ENCODE measurements around the gene ZMPSTE24. TPM values are rescaled to one million over a fixed set of nuclear protein-coding genes. Genes with fewer than 3 reads are reported as not detected.

ZMPSTE24 gene
- total RNA-seq, 1 experiment from 2014 or later: 65.4 TPM

GRCh38 chr1:40310983-40311642 lies 53.1 kb downstream of the ZMPSTE24 start:
- POLR2A ChIA-PET: no interaction called here
- no peaks in the 10 kb centered on the region; the same call in none of the 2 replicates for H3K4me1 ChIP-seq (ENCODE audit: control insufficient read depth, insufficient read depth, low read length)
- ATAC-seq (no peak), DNase-seq (ENCODE audit: low read depth, low spot score) (no peak)
- in situ Hi-C loops (cut with HindIII; ENCODE audit: low pct_unique_long_range_greater_than_20kb, low sequenced_read_pairs) (no loop called here), intact Hi-C loops (cut with micrococcal nuclease; ENCODE audit: unreplicated experiment) (no loop called here)
- no peaks in the 10 kb centered on the region for H3K27me3 ChIP-seq (ENCODE audit: control insufficient read depth, insufficient read depth, low read length)
- no peaks in the 10 kb centered on the region for H3K9me3 ChIP-seq (ENCODE audit: control insufficient read depth, insufficient read depth, low read depth, low read length)
- H3K27ac ChIP-seq (ENCODE audit: low read length): no peak overlapping the region
- no peaks in the 10 kb centered on the region for H3K36me3 ChIP-seq (ENCODE audit: control insufficient read depth, insufficient read depth, low read length)
- CTCF ChIA-PET: interaction anchor here (0.6 to 1.1 kb wide), 2 partner anchors 167 to 279 kb away, joined by 3 to 6 read pairs; no protein-coding TSS in a partner anchor
- H3K4me3 ChIP-seq (ENCODE audit: low read depth in 2 of 2, low read length in 2 of 2): no peak overlapping the region
- TF ChIP-seq POLR2AphosphoS5 (IDR thresholded peaks at IDR 0.05; ENCODE audit: low read depth, low read length) (no peak), REST (IDR thresholded peaks at IDR 0.05; ENCODE audit: insufficient read depth in 1 of 2, low read depth in 2 of 2, low read length in 1 of 2) (no peak), TCF7L2 (IDR thresholded peaks at IDR 0.05; ENCODE audit: low read depth, low read length) (no peak), CTCF (IDR thresholded peaks at IDR 0.05) (no peak; the same call in 1 of the 2 replicates), SIN3A (IDR thresholded peaks at IDR 0.05; ENCODE audit: borderline replicate concordance, insufficient read depth, low read depth, low read length) (no peak)
- BruUV-seq (replicated peaks): no TSS peak

GRCh38 chr1:40311692-40312091 lies 53.7 kb downstream of the ZMPSTE24 start:
- H3K27ac ChIP-seq (ENCODE audit: low read length): no peak overlapping the region
- no peak for ATAC-seq
- in situ Hi-C loops (cut with HindIII; ENCODE audit: low pct_unique_long_range_greater_than_20kb, low sequenced_read_pairs) (no loop called here), intact Hi-C loops (cut with micrococcal nuclease; ENCODE audit: unreplicated experiment) (no loop called here)
- H3K4me3 ChIP-seq (ENCODE audit: low read depth in 2 of 2, low read length in 2 of 2): no peak overlapping the region
- BruUV-seq (replicated peaks): no TSS peak
- H3K9me3 ChIP-seq (ENCODE audit: control insufficient read depth, insufficient read depth, low read depth, low read length): no peaks in the 10 kb centered on the region
- no peak for TF ChIP-seq SIN3A (IDR thresholded peaks at IDR 0.05; ENCODE audit: borderline replicate concordance, insufficient read depth, low read depth, low read length)
- TF ChIP-seq TCF7L2 (IDR thresholded peaks at IDR 0.05; ENCODE audit: low read depth, low read length): no peak
- no peak for DNase-seq (ENCODE audit: low read depth, low spot score)
- no peaks in the 10 kb centered on the region; the same call in none of the 2 replicates for H3K4me1 ChIP-seq (ENCODE audit: control insufficient read depth, insufficient read depth, low read length)
- CTCF ChIA-PET: interaction anchor here (0.6 to 1.1 kb wide), 2 partner anchors 167 to 280 kb away, joined by 3 to 6 read pairs; no protein-coding TSS in a partner anchor
- POLR2A ChIA-PET: no interaction called here
- H3K36me3 ChIP-seq (ENCODE audit: control insufficient read depth, insufficient read depth, low read length): no peaks in the 10 kb centered on the region
- no peaks in the 10 kb centered on the region; the same call in 1 of the 2 replicates for H3K27me3 ChIP-seq (ENCODE audit: control insufficient read depth, insufficient read depth, low read length)
